ENCODE measurements around the gene CHST11. TPM values are rescaled to one million over a fixed set of nuclear protein-coding genes. Genes with fewer than 3 reads are reported as not detected.

The CHST11 gene
- total and polyA plus RNA-seq, 2 of the 4 experiments (the other 2 are of a cell fraction) = 1.4 to 2.7 TPM

DNA sequence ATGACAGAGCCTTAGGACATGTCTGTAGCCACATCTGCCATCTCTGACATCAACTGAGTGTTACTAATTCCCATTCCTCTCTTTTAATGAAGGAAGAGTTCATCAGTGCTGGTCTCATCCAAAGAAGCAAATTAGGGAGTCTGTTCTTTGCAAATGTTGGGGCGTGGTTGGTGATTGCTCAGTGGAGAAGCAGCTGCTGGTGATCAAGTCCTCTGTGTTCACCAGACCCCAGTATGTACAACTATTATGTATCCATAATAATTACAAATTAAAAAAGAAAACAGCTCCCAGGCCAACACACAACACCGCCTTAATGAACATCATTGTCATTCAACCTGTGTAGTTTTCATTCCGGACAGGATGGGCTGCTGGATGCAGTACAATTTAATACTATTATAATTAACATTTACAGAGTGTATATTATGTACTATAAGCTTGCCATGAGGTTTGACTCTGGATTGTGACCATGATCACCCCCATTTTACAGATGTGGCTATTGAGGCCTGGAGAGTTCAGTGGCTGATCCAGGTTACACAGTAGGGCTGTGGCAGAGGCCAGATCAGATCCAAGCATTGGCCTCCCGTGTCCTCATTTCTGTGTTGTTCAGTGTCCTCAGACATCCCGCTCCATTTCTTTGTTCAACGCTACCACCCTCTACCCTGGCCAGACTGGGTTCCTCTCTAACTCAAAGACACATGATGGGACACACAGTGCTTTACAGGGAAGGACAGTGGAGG lies 179.0 kb downstream of the CHST11 start:
- Histone ChIP-seq H3K14ac (replicated peaks; ENCODE audit: low read depth, low read length) (no peak overlapping the region), H3K4ac (ENCODE audit: low read depth, low read length) (no peak overlapping the region), H2BK120ac (ENCODE audit: low read depth, low read length) (no peak overlapping the region), H3K23ac (ENCODE audit: low read depth, low read length) (no peak overlapping the region), H4K20me1 (ENCODE audit: insufficient read depth, low read length) (no peaks in the 10 kb centered on the region), H3K36me3 (ENCODE audit: control insufficient read depth, insufficient read depth, low read length) (no peaks in the 10 kb centered on the region), H4K91ac (ENCODE audit: insufficient read depth, low read depth, low read length) (no peak overlapping the region), H3K4me2 (ENCODE audit: low read depth, low read length) (no peak overlapping the region), H2AK5ac (ENCODE audit: low read depth, low read length) (no peak overlapping the region), H3K56ac (ENCODE audit: extremely low read depth, insufficient read depth, low read length) (no peak overlapping the region), H3K27ac (ENCODE audit: insufficient read depth, low read length) (no peak overlapping the region), H4K5ac (ENCODE audit: low read depth, low read length) (no peak overlapping the region), H3K18ac (ENCODE audit: low read depth, low read length) (no peak overlapping the region), H2BK5ac (ENCODE audit: low read depth, low read length, poor library complexity, severe bottlenecking) (no peak overlapping the region), H3K9ac (ENCODE audit: low read depth, low read length) (no peak overlapping the region), H2AK9ac (replicated peaks; ENCODE audit: low read depth, low read length, poor library complexity) (no peak overlapping the region), H3K4me1 (ENCODE audit: control insufficient read depth, insufficient read depth, low read length) (no peaks in the 10 kb centered on the region; the same call in 1 of the 2 replicates), H3K79me1 (ENCODE audit: low read depth in 1 of 2, low read length in 2 of 2) (no peaks in the 10 kb centered on the region), H3K9me3 (ENCODE audit: control insufficient read depth, insufficient read depth, low read length) (peaks cover 1% of the 10 kb centered on the region), H3K27me3 (ENCODE audit: control insufficient read depth, insufficient read depth, low read length) (peaks cover 15% of the 10 kb centered on the region), H4K8ac (ENCODE audit: low read depth in 2 of 2, low read length in 2 of 2) (no peak overlapping the region), H2AFZ (replicated peaks; ENCODE audit: low read length, poor library complexity) (no peak overlapping the region), H3K4me3 (ENCODE audit: insufficient read depth, low read depth, low read length) (no peak overlapping the region), H2BK15ac (ENCODE audit: low read depth, low read length) (no peak overlapping the region), H2BK20ac (ENCODE audit: low read depth, low read length) (no peak overlapping the region), H3K9me1 (ENCODE audit: insufficient read depth, low read length) (no peaks in the 10 kb centered on the region)
- ChIA-PET POLR2A (ENCODE audit: unreplicated experiment) (no interaction called here), CTCF (interaction anchor here (0.6 to 1.1 kb wide), 2 partner anchors 14 to 24 kb away, joined by 3 to 7 read pairs; no protein-coding TSS in a partner anchor)
- in situ Hi-C loops (cut with MboI; ENCODE audit: low sequenced_read_pairs) (no loop called here), intact Hi-C loops (cut with micrococcal nuclease) (no loop called here), dilution Hi-C loops (cut with HindIII; ENCODE audit: low sequenced_read_pairs, unreplicated experiment) (no loop called here)
- no TSS peak for BruUV-seq (replicated peaks)
- no peak for DNase-seq
- WGBS, 2 experiments (ENCODE audit: extremely low coverage in 2 of 2, insufficient read length in 1 of 2) = no CpG with 5 or more reads among the region's 6 CpGs
- no peak for ATAC-seq (ENCODE audit: low read depth)
- TF ChIP-seq CHD1 (IDR thresholded peaks at IDR 0.05; ENCODE audit: low read depth, low read length) = no peak
- no peak for TF ChIP-seq RFX5 (IDR thresholded peaks at IDR 0.05; ENCODE audit: low read depth, low read length)
- TF ChIP-seq, protein P1, sequence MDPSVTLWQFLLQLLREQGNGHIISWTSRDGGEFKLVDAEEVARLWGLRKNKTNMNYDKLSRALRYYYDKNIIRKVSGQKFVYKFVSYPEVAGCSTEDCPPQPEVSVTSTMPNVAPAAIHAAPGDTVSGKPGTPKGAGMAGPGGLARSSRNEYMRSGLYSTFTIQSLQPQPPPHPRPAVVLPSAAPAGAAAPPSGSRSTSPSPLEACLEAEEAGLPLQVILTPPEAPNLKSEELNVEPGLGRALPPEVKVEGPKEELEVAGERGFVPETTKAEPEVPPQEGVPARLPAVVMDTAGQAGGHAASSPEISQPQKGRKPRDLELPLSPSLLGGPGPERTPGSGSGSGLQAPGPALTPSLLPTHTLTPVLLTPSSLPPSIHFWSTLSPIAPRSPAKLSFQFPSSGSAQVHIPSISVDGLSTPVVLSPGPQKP (IDR thresholded peaks at IDR 0.05; ENCODE audit: borderline replicate concordance, low read depth, low read length) = no peak
- no peak for TF ChIP-seq MAZ (IDR thresholded peaks at IDR 0.05; ENCODE audit: borderline replicate concordance, low read depth, low read length)
- TF ChIP-seq FOS (IDR thresholded peaks at IDR 0.05; ENCODE audit: low read depth, low read length) = no peak
- TF ChIP-seq, protein P2, sequence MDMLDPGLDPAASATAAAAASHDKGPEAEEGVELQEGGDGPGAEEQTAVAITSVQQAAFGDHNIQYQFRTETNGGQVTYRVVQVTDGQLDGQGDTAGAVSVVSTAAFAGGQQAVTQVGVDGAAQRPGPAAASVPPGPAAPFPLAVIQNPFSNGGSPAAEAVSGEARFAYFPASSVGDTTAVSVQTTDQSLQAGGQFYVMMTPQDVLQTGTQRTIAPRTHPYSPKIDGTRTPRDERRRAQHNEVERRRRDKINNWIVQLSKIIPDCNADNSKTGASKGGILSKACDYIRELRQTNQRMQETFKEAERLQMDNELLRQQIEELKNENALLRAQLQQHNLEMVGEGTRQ (IDR thresholded peaks at IDR 0.05; ENCODE audit: low read depth, low read length) = no peak
- no peak for TF ChIP-seq NFE2L2 (IDR thresholded peaks at IDR 0.05; ENCODE audit: low read depth, low read length)
